H9 (cell line): ENCODE data around the gene RAB11B. TPM values are rescaled to one million over a fixed set of nuclear protein-coding genes. Genes with fewer than 3 reads are reported as not detected.

Experiments used
- DNase-seq: peaks from one replicate; pipeline ENCODE4 v3.0.0-alpha.2; 2017
- H2AFZ ChIP-seq: one replicate; pipeline ENCODE4 v1.6.1; 2013; ENCODE audit warnings: mild to moderate bottlenecking, low read length, control low read depth, moderate library complexity
- H2AK5ac ChIP-seq: 2 replicates; pipeline ENCODE4 v1.6.1; 2013; ENCODE audit warnings: low read length, control low read depth, mixed read lengths; ENCODE audit not compliant: insufficient read length
- H2BK120ac ChIP-seq: one replicate; pipeline ENCODE4 v1.6.1; 2013; ENCODE audit warnings: low read depth, mild to moderate bottlenecking, low read length, control low read depth, inconsistent platforms; ENCODE audit not compliant: poor library complexity, severe bottlenecking
- H2BK12ac ChIP-seq: 2 replicates; pipeline ENCODE4 v1.6.1; 2013; ENCODE audit warnings: low read length, control low read depth, mixed read lengths, low read depth; ENCODE audit not compliant: insufficient read length
- H2BK15ac ChIP-seq: 2 replicates; pipeline ENCODE4 v1.6.1; 2013; ENCODE audit warnings: low read depth, low read length, control low read depth
- H2BK20ac ChIP-seq: one replicate; pipeline ENCODE4 v1.6.1; 2013; ENCODE audit warnings: low read depth, mild to moderate bottlenecking, low read length, control low read depth, inconsistent platforms; ENCODE audit not compliant: poor library complexity, severe bottlenecking
- H2BK5ac ChIP-seq: 2 replicates; pipeline ENCODE4 v1.6.1; 2013; ENCODE audit warnings: low read length, control low read depth, mixed read lengths; ENCODE audit not compliant: insufficient read length
- H3K14ac ChIP-seq: 2 replicates; pipeline ENCODE4 v1.6.1; 2013; ENCODE audit warnings: low read length, control low read depth; ENCODE audit not compliant: insufficient read depth
- H3K18ac ChIP-seq: 2 replicates; pipeline ENCODE4 v1.6.1; 2013; ENCODE audit warnings: low read depth, mild to moderate bottlenecking, mixed read lengths, low read length, control low read depth; ENCODE audit not compliant: insufficient read length
- H3K23ac ChIP-seq: 2 replicates; pipeline ENCODE4 v1.6.1; 2013; ENCODE audit warnings: low read length, control low read depth, mixed read lengths, low read depth; ENCODE audit not compliant: insufficient read length
- H3K23me2 ChIP-seq: 2 replicates; pipeline ENCODE4 v1.6.1; 2013; ENCODE audit warnings: low read depth, mild to moderate bottlenecking, mixed read lengths, low read length, control low read depth; ENCODE audit not compliant: insufficient read length, poor library complexity, severe bottlenecking
- H3K27ac ChIP-seq: 2 replicates; pipeline ENCODE4 v1.5.1; 2013; ENCODE audit warnings: low read length, control low read depth, mixed read lengths, low read depth; ENCODE audit not compliant: insufficient read length
- H3K27me3 ChIP-seq: 2 replicates; pipeline ENCODE4 v1.6.1; 2013; ENCODE audit warnings: low read length, control low read depth, inconsistent platforms; ENCODE audit not compliant: insufficient read depth
- H3K4ac ChIP-seq: 2 replicates; pipeline ENCODE4 v1.6.1; 2013; ENCODE audit warnings: low read depth, mild to moderate bottlenecking, control low read depth, inconsistent platforms, low read length, moderate library complexity
- H3K4me1 ChIP-seq: 2 replicates; pipeline ENCODE4 v1.6.1; 2013; ENCODE audit warnings: low read length, control low read depth, inconsistent platforms; ENCODE audit not compliant: insufficient read depth
- H3K4me2 ChIP-seq: 2 replicates; pipeline ENCODE4 v1.6.1; 2013; ENCODE audit warnings: low read length, control low read depth, mixed read lengths; ENCODE audit not compliant: insufficient read length, insufficient read depth
- H3K56ac ChIP-seq: 2 replicates; pipeline ENCODE4 v1.6.1; 2013; ENCODE audit warnings: low read depth, mild to moderate bottlenecking, mixed read lengths, low read length, control low read depth; ENCODE audit not compliant: insufficient read length
- H3K79me1 ChIP-seq: 2 replicates; pipeline ENCODE4 v1.6.1; 2013; ENCODE audit warnings: low read depth, mild to moderate bottlenecking, moderate library complexity, low read length, control low read depth, inconsistent platforms; ENCODE audit not compliant: insufficient read depth, poor library complexity, severe bottlenecking
- H3K79me2 ChIP-seq: 2 replicates; pipeline ENCODE4 v1.6.1; 2013; ENCODE audit warnings: low read length, control low read depth, inconsistent platforms; ENCODE audit not compliant: insufficient read depth
- H3K9ac ChIP-seq: 2 replicates; pipeline ENCODE4 v1.6.1; 2013; ENCODE audit warnings: low read length, control low read depth, mixed read lengths; ENCODE audit not compliant: insufficient read length; ENCODE audit errors: extremely low read depth
- H3K9me3 ChIP-seq: one replicate; pipeline ENCODE4 v1.6.1; 2013; ENCODE audit warnings: low read depth, low read length, inconsistent platforms; ENCODE audit not compliant: control insufficient read depth
- H3T11ph ChIP-seq: one replicate; pipeline ENCODE4 v1.6.1; 2013; ENCODE audit warnings: mild to moderate bottlenecking, low read length, control low read depth, inconsistent platforms
- H4K20me1 ChIP-seq: one replicate; pipeline ENCODE4 v1.6.1; 2013; ENCODE audit not compliant: control insufficient read depth, insufficient read length, insufficient read depth
- H4K5ac ChIP-seq: 2 replicates; pipeline ENCODE4 v1.6.1; 2013; ENCODE audit warnings: low read depth, mild to moderate bottlenecking, mixed read lengths, low read length, control low read depth; ENCODE audit not compliant: insufficient read length
- H4K8ac ChIP-seq: replicated peaks from 2 replicates; pipeline ENCODE4 v1.6.1; 2013; ENCODE audit warnings: low read length, control low read depth, mixed read lengths, low read depth; ENCODE audit not compliant: insufficient read length
- H4K91ac ChIP-seq: 2 replicates; pipeline ENCODE4 v1.6.1; 2013; ENCODE audit warnings: low read depth, mild to moderate bottlenecking, moderate library complexity, mixed read lengths, low read length, control low read depth; ENCODE audit not compliant: insufficient read length
- H3K27ac Mint-ChIP-seq, 3 experiments: 2 replicates in 2 of 3; 3 replicates in 1 of 3; pipeline ENCODE4 v1.8.0; 2020 to 2021; ENCODE audit warnings: mixed read lengths in 3 of 3, mild to moderate bottlenecking in 1 of 3, moderate library complexity in 1 of 3
- H3K27me3 Mint-ChIP-seq: 2 replicates; pipeline ENCODE4 v1.8.0; 2021; ENCODE audit warnings: low read depth, mild to moderate bottlenecking, moderate library complexity, mixed read lengths
- H3K36me3 Mint-ChIP-seq, 3 experiments: 2 replicates in 2 of 3; 3 replicates in 1 of 3; pipeline ENCODE4 v1.8.0; 2020 to 2021; ENCODE audit warnings: low read depth in 3 of 3, mixed read lengths in 3 of 3; ENCODE audit not compliant: insufficient read depth in 1 of 3
- H3K4me1 Mint-ChIP-seq, 2 experiments: 2 replicates each; pipeline ENCODE4 v1.8.0; 2020; ENCODE audit warnings: mixed read lengths in 2 of 2
- H3K4me3 Mint-ChIP-seq, 2 experiments: 2 replicates in 1 of 2; 3 replicates in 1 of 2; pipeline ENCODE4 v1.8.0; 2020 to 2021; ENCODE audit warnings: mild to moderate bottlenecking in 2 of 2, mixed read lengths in 2 of 2, moderate library complexity in 1 of 2
- H3K9me3 Mint-ChIP-seq, 2 experiments: 2 replicates in 1 of 2; 3 replicates in 1 of 2; pipeline ENCODE4 v1.8.0; 2020; ENCODE audit warnings: mild to moderate bottlenecking in 2 of 2, mixed read lengths in 2 of 2, moderate library complexity in 1 of 2
- WGBS: extraction: QIAGEN DNeasy Blood & Tissue Kit; methylation state at CpG from one replicate; pipeline ENCODE4 v1.1.7; 2013; ENCODE audit warnings: missing lambda C conversion rate, low lambda C conversion rate, mixed read lengths; ENCODE audit not compliant: insufficient read length; ENCODE audit errors: extremely low coverage; 5-methylcytosine and 5-hydroxymethylcytosine counted together
- total RNA-seq: library from RNA; stranded (reverse); gene quantifications from 2 replicates; pipeline ENCODE4 v1.2.1, GENCODE V29; 2021
- TF ChIP-seq, protein P1 (sequence below): fragments of 200-600 bp; sonication (generic); conservative IDR thresholded peaks from 3 replicates; pipeline ENCODE4 v1.8.0; 2021; ENCODE audit warnings: antibody characterized with exemption, mild to moderate bottlenecking

The RAB11B gene
- total RNA-seq, 1 experiment from 2014 or later, result 106 TPM

- Histone ChIP-seq H4K20me1 (no peaks in the 10 kb centered on the region), H3K23ac (no peak overlapping the region), H3K18ac (no peak overlapping the region), H2BK12ac (no peak overlapping the region), H2BK5ac (no peak overlapping the region), H3K27ac (no peak overlapping the region), H3K4ac (no peak overlapping the region), H4K91ac (no peak overlapping the region), H3K79me2 (no peaks in the 10 kb centered on the region), H3K56ac (no peak overlapping the region), H4K8ac (no peak overlapping the region), H3K4me1 (no peaks in the 10 kb centered on the region), H3K4me2 (no peak overlapping the region), H2AFZ (no peak overlapping the region), H3K14ac (no peak overlapping the region), H2AK5ac (no peak overlapping the region), H2BK15ac (no peak overlapping the region), H3K27me3 (no peaks in the 10 kb centered on the region), H2BK20ac (no peak overlapping the region), H3K23me2 (no peaks in the 10 kb centered on the region), H4K5ac (no peak overlapping the region), H3K79me1 (no peaks in the 10 kb centered on the region), H2BK120ac (no peak overlapping the region), H3K9me3 (no peaks in the 10 kb centered on the region), H3T11ph (no peak overlapping the region), H3K9ac (no peak overlapping the region)
- H3K27me3 Mint-ChIP-seq, result peaks cover 22% of the 10 kb centered on the region
- peaks cover 0 to 3% of the 10 kb centered on the region in 2 experiments; a peak in 2 of 5 replicates for H3K9me3 Mint-ChIP-seq
- no peak overlapping the region; a peak in 1 of 5 replicates for H3K4me3 Mint-ChIP-seq
- no peak overlapping the region for H3K27ac Mint-ChIP-seq
- no CpG with 5 or more reads among the region's 6 CpGs for WGBS
- peaks cover 7 to 8% of the 10 kb centered on the region in 2 experiments for H3K4me1 Mint-ChIP-seq
- H3K36me3 Mint-ChIP-seq, result no peaks in the 10 kb centered on the region
- TF ChIP-seq, protein P1, sequence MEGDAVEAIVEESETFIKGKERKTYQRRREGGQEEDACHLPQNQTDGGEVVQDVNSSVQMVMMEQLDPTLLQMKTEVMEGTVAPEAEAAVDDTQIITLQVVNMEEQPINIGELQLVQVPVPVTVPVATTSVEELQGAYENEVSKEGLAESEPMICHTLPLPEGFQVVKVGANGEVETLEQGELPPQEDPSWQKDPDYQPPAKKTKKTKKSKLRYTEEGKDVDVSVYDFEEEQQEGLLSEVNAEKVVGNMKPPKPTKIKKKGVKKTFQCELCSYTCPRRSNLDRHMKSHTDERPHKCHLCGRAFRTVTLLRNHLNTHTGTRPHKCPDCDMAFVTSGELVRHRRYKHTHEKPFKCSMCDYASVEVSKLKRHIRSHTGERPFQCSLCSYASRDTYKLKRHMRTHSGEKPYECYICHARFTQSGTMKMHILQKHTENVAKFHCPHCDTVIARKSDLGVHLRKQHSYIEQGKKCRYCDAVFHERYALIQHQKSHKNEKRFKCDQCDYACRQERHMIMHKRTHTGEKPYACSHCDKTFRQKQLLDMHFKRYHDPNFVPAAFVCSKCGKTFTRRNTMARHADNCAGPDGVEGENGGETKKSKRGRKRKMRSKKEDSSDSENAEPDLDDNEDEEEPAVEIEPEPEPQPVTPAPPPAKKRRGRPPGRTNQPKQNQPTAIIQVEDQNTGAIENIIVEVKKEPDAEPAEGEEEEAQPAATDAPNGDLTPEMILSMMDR, result no peak
- DNase-seq, result no peak
Measured at GRCh38 chr19:8358948-8359347, 31.2 kb upstream of the RAB11B start.
